SK-N-SH treated with all-trans-retinoic acid at 6 μM for 48 hours (cell line): ENCODE measurements around the gene TSHZ3.

Source experiments
- ARNTL ChIP-seq: fragments of 450-650 bp; formaldehyde crosslinking; IDR thresholded peaks from 2 replicates; pipeline ENCODE4 v1.5.0; 2020; ENCODE audit warnings: low read depth, mild to moderate bottlenecking, moderate library complexity, borderline replicate concordance
- ZFP3 ChIP-seq: fragments of 250-450 bp; sonication (Bioruptor Pico); IDR thresholded peaks from 2 replicates; pipeline ENCODE4 v1.5.0; 2020; ENCODE audit warnings: mild to moderate bottlenecking, moderate library complexity
- ZFP30 ChIP-seq: fragments of 450-650 bp; formaldehyde crosslinking; IDR thresholded peaks from 2 replicates; pipeline ENCODE4 v1.5.0; 2022; ENCODE audit warnings: mild to moderate bottlenecking, moderate library complexity

DNA sequence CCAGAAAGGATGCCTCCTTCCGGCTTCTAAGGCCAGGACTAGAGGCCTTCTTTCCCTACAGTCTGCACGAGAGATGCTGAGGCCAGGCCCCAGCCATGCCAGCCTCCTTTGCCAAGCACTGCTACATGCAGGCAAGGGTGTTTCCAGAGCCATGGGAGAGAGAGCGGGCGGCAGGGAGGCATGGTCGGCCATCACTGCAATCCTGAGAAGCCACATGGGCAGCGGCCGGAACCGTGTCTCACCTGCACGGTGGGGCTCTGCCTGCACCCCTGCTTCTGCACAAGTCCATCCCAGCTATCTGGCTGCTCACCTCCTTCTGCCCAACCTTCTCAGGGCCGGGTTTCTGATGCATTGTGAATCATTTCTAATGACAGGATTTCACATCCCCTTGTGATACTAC is 35.1 kb downstream of the TSHZ3 start:
- no peak for TF ChIP-seq ARNTL (CRISPR knock-in tag)
- no peak for TF ChIP-seq ZFP3 (CRISPR knock-in tag)
- TF ChIP-seq ZFP30 = no peak
